ENCODE data around the gene MCTP1.

GRCh38 chr5:95141141-95141540, 143.8 kb downstream of the MCTP1 start:
- TF ChIP-seq CTCF (conservative IDR thresholded peaks at IDR 0.05): no peak
- TF ChIP-seq ZFX (IDR thresholded peaks at IDR 0.05): no peak
